Measurements from ENCODE around the gene MCUR1. TPM values are rescaled to one million over a fixed set of nuclear protein-coding genes. Genes with fewer than 3 reads are reported as not detected.

The MCUR1 gene
- total and polyA plus RNA-seq, 2 donors (not counting 1 experiment from before 2014, with no cell fraction given), result 6.3 to 12.4 TPM

DNA sequence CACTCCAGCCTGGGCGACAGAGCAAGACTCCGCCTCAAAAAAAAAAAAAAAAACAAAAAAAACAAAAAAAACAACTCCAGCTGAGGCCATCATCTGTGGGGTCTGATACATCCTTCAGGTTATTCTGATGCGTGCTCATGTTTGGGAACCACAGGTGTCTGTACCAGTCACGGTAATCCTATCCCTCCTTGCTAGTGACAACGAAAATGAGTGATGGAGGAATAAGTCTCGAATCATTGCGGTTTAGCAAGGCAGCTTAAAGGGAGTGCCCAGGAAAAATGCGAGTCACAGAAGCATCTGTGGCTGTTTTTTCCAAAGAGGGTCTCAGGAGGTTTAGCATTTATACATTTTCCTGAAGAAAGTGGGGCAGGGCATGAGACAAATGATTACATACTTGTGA lies 48.8 kb downstream of the MCUR1 start:
- peak in 1 of 2 donors; percentile 60 for DNase-seq (ENCODE audit: low read depth in 2 of 2)
- no peak overlapping the region for H3K9ac ChIP-seq (ENCODE audit: insufficient read depth, low read length)
- H3K4me1 ChIP-seq (ENCODE audit: control insufficient read depth, extremely low read depth, insufficient read depth, low read length), result peaks cover 4% of the 10 kb centered on the region
- no peaks in the 10 kb centered on the region for H3K9me3 ChIP-seq (ENCODE audit: control insufficient read depth, insufficient read depth, low read depth, low read length)
- no peak overlapping the region for H3K27ac ChIP-seq (ENCODE audit: insufficient read depth, low read length)
- TF ChIP-seq, protein P1, sequence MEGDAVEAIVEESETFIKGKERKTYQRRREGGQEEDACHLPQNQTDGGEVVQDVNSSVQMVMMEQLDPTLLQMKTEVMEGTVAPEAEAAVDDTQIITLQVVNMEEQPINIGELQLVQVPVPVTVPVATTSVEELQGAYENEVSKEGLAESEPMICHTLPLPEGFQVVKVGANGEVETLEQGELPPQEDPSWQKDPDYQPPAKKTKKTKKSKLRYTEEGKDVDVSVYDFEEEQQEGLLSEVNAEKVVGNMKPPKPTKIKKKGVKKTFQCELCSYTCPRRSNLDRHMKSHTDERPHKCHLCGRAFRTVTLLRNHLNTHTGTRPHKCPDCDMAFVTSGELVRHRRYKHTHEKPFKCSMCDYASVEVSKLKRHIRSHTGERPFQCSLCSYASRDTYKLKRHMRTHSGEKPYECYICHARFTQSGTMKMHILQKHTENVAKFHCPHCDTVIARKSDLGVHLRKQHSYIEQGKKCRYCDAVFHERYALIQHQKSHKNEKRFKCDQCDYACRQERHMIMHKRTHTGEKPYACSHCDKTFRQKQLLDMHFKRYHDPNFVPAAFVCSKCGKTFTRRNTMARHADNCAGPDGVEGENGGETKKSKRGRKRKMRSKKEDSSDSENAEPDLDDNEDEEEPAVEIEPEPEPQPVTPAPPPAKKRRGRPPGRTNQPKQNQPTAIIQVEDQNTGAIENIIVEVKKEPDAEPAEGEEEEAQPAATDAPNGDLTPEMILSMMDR (conservative IDR thresholded peaks at IDR 0.05 in 1 of 2, IDR thresholded peaks at IDR 0.05 in 1 of 2; ENCODE audit: low read depth in 1 of 2, low read length in 2 of 2), result no peak
- TF ChIP-seq EZH2 (IDR thresholded peaks at IDR 0.05; ENCODE audit: low read length, missing control alignments), result no peak
- H2AFZ ChIP-seq (ENCODE audit: low read length), result no peak overlapping the region
- H3K79me2 ChIP-seq (ENCODE audit: control insufficient read depth, insufficient read depth, low read length), result no peaks in the 10 kb centered on the region
- H3K27me3 ChIP-seq (ENCODE audit: control insufficient read depth, insufficient read depth, low read length), result no peaks in the 10 kb centered on the region
- H3K4me2 ChIP-seq (ENCODE audit: extremely low read depth, insufficient read depth, low read length), result no peak overlapping the region
- H3K36me3 ChIP-seq (ENCODE audit: control insufficient read depth, insufficient read depth, low read length), result no peaks in the 10 kb centered on the region
- H3K4me3 ChIP-seq (replicated peaks in 1 of 4; ENCODE audit: control extremely low read depth in 1 of 4, insufficient read depth in 1 of 4, low read depth in 3 of 4, low read length in 4 of 4), result no peak overlapping the region
- H4K20me1 ChIP-seq (ENCODE audit: control insufficient read depth, extremely low read depth, insufficient read depth, low read length), result no peaks in the 10 kb centered on the region

DNA sequence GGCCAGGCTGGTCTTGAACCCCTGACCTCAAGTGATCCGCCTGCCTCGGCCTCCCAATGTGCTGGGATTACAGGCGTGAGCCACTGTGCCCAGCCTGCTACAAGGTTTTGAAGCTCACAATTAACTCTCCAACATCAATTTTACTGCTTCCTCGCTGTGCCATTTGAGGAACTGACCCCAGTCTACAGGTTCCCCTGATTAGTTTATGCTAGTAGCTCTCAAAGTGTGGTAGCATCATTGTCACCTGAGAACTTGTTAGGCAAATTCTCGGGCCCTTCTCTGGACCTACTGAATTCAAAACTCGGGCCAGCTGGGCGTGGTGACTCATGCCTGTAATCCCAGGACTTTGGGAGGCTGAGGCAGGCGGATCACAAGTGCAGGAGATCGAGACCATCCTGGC lies 49.4 kb downstream of the MCUR1 start:
- Histone ChIP-seq H3K27me3 (ENCODE audit: control insufficient read depth, insufficient read depth, low read length) (no peaks in the 10 kb centered on the region), H2AFZ (ENCODE audit: low read length) (no peak overlapping the region), H3K9me3 (ENCODE audit: control insufficient read depth, insufficient read depth, low read depth, low read length) (no peaks in the 10 kb centered on the region), H3K9ac (ENCODE audit: insufficient read depth, low read length) (no peak overlapping the region), H3K4me1 (ENCODE audit: control insufficient read depth, extremely low read depth, insufficient read depth, low read length) (peaks cover 4% of the 10 kb centered on the region), H3K27ac (ENCODE audit: insufficient read depth, low read length) (no peak overlapping the region), H3K36me3 (ENCODE audit: control insufficient read depth, insufficient read depth, low read length) (no peaks in the 10 kb centered on the region), H3K79me2 (ENCODE audit: control insufficient read depth, insufficient read depth, low read length) (no peaks in the 10 kb centered on the region), H3K4me2 (ENCODE audit: extremely low read depth, insufficient read depth, low read length) (no peak overlapping the region), H4K20me1 (ENCODE audit: control insufficient read depth, extremely low read depth, insufficient read depth, low read length) (no peaks in the 10 kb centered on the region), H3K4me3 (replicated peaks in 1 of 4; ENCODE audit: control extremely low read depth in 1 of 4, insufficient read depth in 1 of 4, low read depth in 3 of 4, low read length in 4 of 4) (no peak overlapping the region)
- TF ChIP-seq, protein P1 (conservative IDR thresholded peaks at IDR 0.05 in 1 of 2, IDR thresholded peaks at IDR 0.05 in 1 of 2; ENCODE audit: low read depth in 1 of 2, low read length in 2 of 2), result no peak
- no peak for TF ChIP-seq EZH2 (IDR thresholded peaks at IDR 0.05; ENCODE audit: low read length, missing control alignments)
- DNase-seq (ENCODE audit: low read depth in 2 of 2), result no peak

DNA sequence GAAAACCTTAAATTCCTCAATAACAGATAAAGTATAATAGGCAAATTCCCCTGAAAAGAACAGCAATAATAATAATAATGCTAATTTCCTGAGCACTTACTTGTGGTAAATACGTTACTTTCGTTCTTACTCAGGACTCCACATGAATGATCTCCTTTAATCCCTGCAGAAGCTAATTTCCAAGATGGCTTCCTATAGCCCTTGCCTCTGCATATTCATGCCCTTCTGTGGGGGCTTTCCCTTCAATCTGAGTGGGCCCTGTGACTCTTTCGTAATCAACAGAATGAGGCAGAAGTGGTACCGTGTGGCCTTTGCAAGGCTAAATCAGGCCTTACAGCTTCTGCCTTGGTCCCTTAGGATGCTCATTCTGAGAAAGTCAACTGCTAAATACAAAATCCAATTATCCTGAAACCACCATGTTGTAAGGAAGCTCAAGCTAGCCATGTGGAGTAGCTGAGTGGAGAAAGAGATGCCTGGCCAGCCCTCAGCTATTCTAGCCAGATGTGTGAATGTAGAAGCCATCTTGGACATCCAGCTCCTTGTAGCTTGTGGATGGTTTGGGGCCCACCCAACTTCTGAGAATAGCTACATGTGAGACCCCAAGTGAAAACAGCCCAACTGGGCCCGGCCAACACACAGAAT lies 50.5 kb downstream of the MCUR1 start:
- Histone ChIP-seq H3K9me3 (ENCODE audit: control insufficient read depth, insufficient read depth, low read depth, low read length) (no peaks in the 10 kb centered on the region), H3K79me2 (ENCODE audit: control insufficient read depth, insufficient read depth, low read length) (no peaks in the 10 kb centered on the region), H3K4me3 (replicated peaks in 1 of 4; ENCODE audit: control extremely low read depth in 1 of 4, insufficient read depth in 1 of 4, low read depth in 3 of 4, low read length in 4 of 4) (no peak overlapping the region), H3K27me3 (ENCODE audit: control insufficient read depth, insufficient read depth, low read length) (no peaks in the 10 kb centered on the region), H3K36me3 (ENCODE audit: control insufficient read depth, insufficient read depth, low read length) (no peaks in the 10 kb centered on the region), H4K20me1 (ENCODE audit: control insufficient read depth, extremely low read depth, insufficient read depth, low read length) (no peaks in the 10 kb centered on the region), H3K4me2 (ENCODE audit: extremely low read depth, insufficient read depth, low read length) (no peak overlapping the region), H2AFZ (ENCODE audit: low read length) (no peak overlapping the region), H3K4me1 (ENCODE audit: control insufficient read depth, extremely low read depth, insufficient read depth, low read length) (peaks cover 4% of the 10 kb centered on the region), H3K9ac (ENCODE audit: insufficient read depth, low read length) (no peak overlapping the region), H3K27ac (ENCODE audit: insufficient read depth, low read length) (no peak overlapping the region)
- no peak for TF ChIP-seq EZH2 (IDR thresholded peaks at IDR 0.05; ENCODE audit: low read length, missing control alignments)
- TF ChIP-seq, protein P1 (conservative IDR thresholded peaks at IDR 0.05 in 1 of 2, IDR thresholded peaks at IDR 0.05 in 1 of 2; ENCODE audit: low read depth in 1 of 2, low read length in 2 of 2), result no peak
- DNase-seq (ENCODE audit: low read depth in 2 of 2), result no peak

All from fibroblast of lung (primary cell).